HG03571 (cell line): ENCODE results near the gene OXCT1.
A peak's percentile ranks its signal among the peaks of the same experiment; 100 is the strongest.

ENCODE experiments used
- ATAC-seq: cut with Tn5 transposase; IDR thresholded peaks from one replicate; pipeline ENCODE4 v1.9.1; 2021; ENCODE audit not compliant: unreplicated experiment

Gene OXCT1

GRCh38 chr5:41869724-41870626 is at the start of gene OXCT1:
OXCT1 (minus strand) TSS chr5:41870425; CDS start chr5:41870358, 67 bp downstream.
- peak; percentile 92 for ATAC-seq

GRCh38 chr5:41918105-41918504 is 47.9 kb upstream of the OXCT1 start:
- no peak for ATAC-seq

- no peak for ATAC-seq
These were observed 38.3 kb upstream of the OXCT1 start for GRCh38 chr5:41908374-41909079.

GRCh38 chr5:41906151-41906550 is 35.9 kb upstream of the OXCT1 start:
- no peak for ATAC-seq

- peak; percentile 98 for ATAC-seq
These were observed 33.9 kb upstream of the OXCT1 start, which contains the start of gene RIMOC1 for GRCh38 chr5:41903892-41904799. RIMOC1 (plus strand) TSS chr5:41904344; CDS start chr5:41904368, 24 bp downstream.

GRCh38 chr5:41903382-41903891 is 33.2 kb upstream of the OXCT1 start:
- no peak for ATAC-seq

GRCh38 chr5:41896230-41896629 is 26.0 kb upstream of the OXCT1 start:
- no peak for ATAC-seq

GRCh38 chr5:41893074-41893851 is 23.0 kb upstream of the OXCT1 start:
- no peak for ATAC-seq

GRCh38 chr5:41892031-41892430 is 21.8 kb upstream of the OXCT1 start:
- no peak for ATAC-seq

GRCh38 chr5:41891066-41891707 is 21.0 kb upstream of the OXCT1 start:
- no peak for ATAC-seq

- ATAC-seq, result no peak
These were observed 15.1 kb upstream of the OXCT1 start for GRCh38 chr5:41885286-41885685.

- ATAC-seq, result no peak
These were observed 13.7 kb upstream of the OXCT1 start for GRCh38 chr5:41883936-41884335.

GRCh38 chr5:41883243-41883642 is 13.0 kb upstream of the OXCT1 start:
- ATAC-seq, result no peak

- no peak for ATAC-seq
These were observed 12.5 kb upstream of the OXCT1 start for GRCh38 chr5:41882765-41883164.

GRCh38 chr5:41878643-41879478 is 8.6 kb upstream of the OXCT1 start:
- ATAC-seq, result peak; percentile 73

GRCh38 chr5:41878173-41878572 is 7.9 kb upstream of the OXCT1 start:
- peak; percentile 31 for ATAC-seq

- no peak for ATAC-seq
These were observed 7.2 kb upstream of the OXCT1 start for GRCh38 chr5:41877408-41877807.

GRCh38 chr5:41876678-41877077 is 6.5 kb upstream of the OXCT1 start:
- ATAC-seq, result no peak

GRCh38 chr5:41875121-41875520 is 4.9 kb upstream of the OXCT1 start:
- ATAC-seq, result no peak
